GM12878 (cell line): ENCODE measurements around the gene CADPS. TPM values are rescaled to one million over a fixed set of nuclear protein-coding genes. Genes with fewer than 3 reads are reported as not detected.

ENCODE experiments used
- ATAC-seq: fragments of 200-7000 bp; cut with Tn5 transposase; 3 replicates; pipeline ENCODE4 v1.9.1; 2020; ENCODE audit warnings: mild to moderate bottlenecking, moderate library complexity
- BruUV-seq: library from RNA; stranded (reverse); fragments of 400-500 nt; replicated peaks from 2 replicates; lab custom pipeline; 2021; lab: Mats Ljungman, UMichigan
- CTCF ChIA-PET: fragments of 300-600 bp; sonication (Branson Sonifier 250); formaldehyde crosslinking; extraction: SDS; loops from one replicate; lab custom pipeline; 2021; ENCODE audit warnings: inconsistent platforms; lab: Yijun Ruan, JAX
- POLR2A ChIA-PET: fragments of 350-600 bp; formaldehyde crosslinking; extraction: SDS; loops from one replicate; lab custom pipeline; 2021; ENCODE audit warnings: inconsistent platforms; lab: Charles Lee
- RAD21 ChIA-PET: fragments of 300-600 bp; sonication (Branson Sonifier 250); formaldehyde crosslinking; loops from one replicate; lab custom pipeline; 2023; ENCODE audit warnings: antibody characterized with exemption; ENCODE audit not compliant: unreplicated experiment; lab: Charles Lee
- SMC1A ChIA-PET: fragments of 300-600 bp; sonication (Branson Sonifier 250); formaldehyde crosslinking; loops from one replicate; lab custom pipeline; 2023; ENCODE audit not compliant: unreplicated experiment, uncharacterized antibody; lab: Charles Lee
- DNase-seq: peaks from one replicate; pipeline ENCODE4 v3.0.0-alpha.2; 2011; ENCODE audit warnings: low read depth, low spot score
- FAIRE-seq: peaks from 3 replicates; lab custom pipeline; 2011; peaks lifted over from hg19 to GRCh38; lab: Jason Lieb, UNC
- H2AFZ ChIP-seq: 2 replicates; pipeline ENCODE4 v1.6.0; 2011; ENCODE audit warnings: low read depth, low read length, control low read depth; ENCODE audit not compliant: control insufficient read depth
- H3K27ac ChIP-seq: 2 replicates; pipeline ENCODE4 v1.5.1; 2011; ENCODE audit warnings: control low read depth; ENCODE audit not compliant: control insufficient read depth, insufficient read depth
- H3K27me3 ChIP-seq, 2 experiments: replicated peaks in 1 of 2; 2 replicates each; pipeline versions ENCODE4 v1.6.0 to v1.6.1; 2011; ENCODE audit warnings: low read length in 1 of 2; ENCODE audit not compliant: control insufficient read depth in 2 of 2, insufficient read depth in 2 of 2
- H3K36me3 ChIP-seq, 2 experiments: 2 replicates each; pipeline ENCODE4 v1.5.1; 2011; ENCODE audit warnings: low read length in 1 of 2; ENCODE audit not compliant: control insufficient read depth in 2 of 2, insufficient read depth in 2 of 2
- H3K4me1 ChIP-seq: 2 replicates; pipeline ENCODE4 v1.6.1; 2011; ENCODE audit warnings: mild to moderate bottlenecking, low read length, moderate library complexity, mixed read lengths; ENCODE audit not compliant: control insufficient read depth, insufficient read depth
- H3K4me2 ChIP-seq: 2 replicates; pipeline ENCODE4 v1.6.0; 2011; ENCODE audit warnings: control low read depth; ENCODE audit not compliant: control insufficient read depth, insufficient read depth
- H3K4me3 ChIP-seq: fragments of 200-600 bp; sonication (generic); 2 replicates; pipeline ENCODE4 v1.5.1; 2016
- H3K79me2 ChIP-seq: 2 replicates; pipeline ENCODE4 v1.6.0; 2011; ENCODE audit warnings: low read length; ENCODE audit not compliant: control insufficient read depth, insufficient read depth
- H3K9ac ChIP-seq: 2 replicates; pipeline ENCODE4 v1.8.0; 2011; ENCODE audit warnings: low read length, control low read depth, mixed read lengths; ENCODE audit not compliant: control insufficient read depth, insufficient read depth
- H3K9me3 ChIP-seq: replicated peaks from 3 replicates; pipeline ENCODE4 v1.5.1; 2011; ENCODE audit warnings: mild to moderate bottlenecking, low read length; ENCODE audit not compliant: control insufficient read depth, insufficient read depth
- H4K20me1 ChIP-seq: 2 replicates; pipeline ENCODE4 v1.6.0; 2011; ENCODE audit not compliant: control insufficient read depth, insufficient read depth
- MEF2B ChIP-seq: fragments of 450-650 bp; IDR thresholded peaks from 2 replicates; pipeline ENCODE4 v1.6.1; 2018; ENCODE audit warnings: mild to moderate bottlenecking, moderate library complexity; ENCODE audit not compliant: partially characterized antibody, poor library complexity, severe bottlenecking
- NFIC ChIP-seq: IDR thresholded peaks from 2 replicates; pipeline ENCODE4 v1.6.1; 2012; ENCODE audit warnings: low read depth, mild to moderate bottlenecking, inconsistent platforms, low read length, moderate library complexity
- NFYA ChIP-seq: IDR thresholded peaks from 2 replicates; pipeline ENCODE4 v1.6.1; 2011; ENCODE audit warnings: low read depth, mild to moderate bottlenecking, low read length, improper control_type of control experiment, borderline replicate concordance
- RAD51 ChIP-seq: fragments of 450-650 bp; IDR thresholded peaks from 2 replicates; pipeline ENCODE4 v1.6.1; 2016; ENCODE audit warnings: moderate library complexity, mild to moderate bottlenecking, inconsistent platforms
- SUZ12 ChIP-seq: fragments of 200-600 bp; sonication (generic); IDR thresholded peaks from one replicate; pipeline ENCODE4 v1.6.1; 2018; ENCODE audit warnings: antibody characterized with exemption, mild to moderate bottlenecking; ENCODE audit not compliant: unreplicated experiment
- ZBED1 ChIP-seq: IDR thresholded peaks from 2 replicates; pipeline ENCODE4 v1.6.1; 2016; ENCODE audit warnings: borderline replicate concordance
- ZSCAN29 ChIP-seq: fragments of 450-650 bp; IDR thresholded peaks from 2 replicates; pipeline ENCODE4 v1.6.1; 2017; ENCODE audit warnings: mild to moderate bottlenecking, moderate library complexity
- WGBS: methylation state at CpG from one replicate; pipeline ENCODE4 v1.1.6; 2016; ENCODE audit warnings: low lambda C conversion rate; ENCODE audit not compliant: insufficient replicate concordance, insufficient coverage; ENCODE audit errors: missing lambda C conversion rate; 5-methylcytosine and 5-hydroxymethylcytosine counted together
- in situ Hi-C: fragments of 300-500 bp; cut with MboI; formaldehyde crosslinking; loops from 9 replicates; pipeline ENCODE4 v1.14.3; 2018; ENCODE audit warnings: mixed read lengths
- intact Hi-C: fragments of 100-400 bp; cut with micrococcal nuclease; formaldehyde crosslinking; loops from one replicate; pipeline ENCODE4 v1.14.2; 2022; ENCODE audit not compliant: unreplicated experiment
- polyA plus RNA-seq, 11 experiments: library from polyadenylated mRNA; depleted of rRNA in 4 of 11; unstranded in 6 of 11; stranded (reverse) in 5 of 11; fragments of >200 nt; fragmentation: Nextera tagmentation in 4 of 11; fragmentation: Illumina TruSeq in 1 of 11; extraction: Ambion mirVana in 4 of 11; extraction: Trizol in 1 of 11; gene quantifications; 1 replicate in 1 of 11; 2 replicates in 10 of 11; pipeline versions ENCODE4 v1.2.1 to v1.2.3, GENCODE V29; 2011 to 2016; ENCODE audit warnings: inconsistent platforms in 2 of 11, missing spikeins in 2 of 11, low read depth in 1 of 11
- total RNA-seq, 4 experiments: library from RNA; depleted of rRNA in 3 of 4; stranded (reverse); fragments of >200 nt in 3 of 4; fragmentation: Illumina TruSeq in 1 of 4; extraction: Trizol in 1 of 4; gene quantifications; 2 replicates each; pipeline versions ENCODE4 v1.2.1 to v1.2.3, GENCODE V29; 2013 to 2021

Gene CADPS
- total and polyA plus RNA-seq, 10 of the 15 experiments (the other 5 are each of a cell fraction or from before 2014, with no cell fraction given), result 0.20 TPM; not detected in 9

DNA sequence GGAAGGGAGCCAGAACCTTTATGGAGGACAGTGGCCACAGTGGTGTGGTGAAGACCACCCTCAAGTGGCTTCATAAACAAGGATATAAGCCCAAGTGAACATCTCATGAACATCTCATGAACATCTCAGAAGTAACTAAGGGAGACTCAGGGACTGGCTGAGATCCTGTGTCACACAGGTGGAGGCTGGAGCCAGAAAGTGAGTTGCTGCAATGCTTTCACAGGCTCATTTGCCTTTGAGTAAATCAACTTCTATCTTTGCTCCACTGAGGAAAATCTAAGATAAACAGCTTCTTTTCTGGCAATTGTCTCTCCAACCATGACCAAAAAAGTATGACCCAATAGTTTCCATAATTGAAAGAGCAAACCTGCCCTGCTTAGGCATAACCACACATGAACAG lies 152.9 kb downstream of the CADPS start (continued):
- TF ChIP-seq NFIC (no peak), SUZ12 (no peak), ZBED1 (no peak), RAD51 (no peak), NFYA (no peak), MEF2B (no peak)

- SMC1A ChIA-PET, result no interaction called here
Measured at GRCh38 chr3:62718515-62719320, 156.5 kb downstream of the CADPS start.

More at GRCh38 chr3:62718515-62719320, 156.5 kb downstream of the CADPS start:
- RAD21 ChIA-PET, result interaction anchor here (0.6 kb wide), 1 partner anchor 31 kb away, joined by 3 read pairs; no protein-coding TSS in a partner anchor
- Histone ChIP-seq H3K4me1 (no peaks in the 10 kb centered on the region), H4K20me1 (no peaks in the 10 kb centered on the region), H3K27ac (no peak overlapping the region), H3K4me3 (no peak overlapping the region), H3K27me3 (no peaks in the 10 kb centered on the region; a peak in 1 of 4 replicates), H3K9ac (no peak overlapping the region), H3K79me2 (no peaks in the 10 kb centered on the region), H3K36me3 (no peaks in the 10 kb centered on the region), H2AFZ (no peak overlapping the region), H3K9me3 (no peaks in the 10 kb centered on the region), H3K4me2 (no peak overlapping the region)
- TF ChIP-seq ZSCAN29, result no peak
- DNase-seq, result no peak
- FAIRE-seq, result no peak
- CTCF ChIA-PET, result no interaction called here
- no TSS peak for BruUV-seq
- no peak for ATAC-seq
- in situ Hi-C loops, result no loop called here
- intact Hi-C loops, result no loop called here
- POLR2A ChIA-PET, result no interaction called here
- WGBS, result 30% methylated on average over 6 of the region's 6 CpGs
